BJ (cell line): ENCODE data around the gene TRAF2. TPM values are rescaled to one million over a fixed set of nuclear protein-coding genes. Genes with fewer than 3 reads are reported as not detected.

Experiments
- CTCF ChIA-PET: fragments of 350-600 bp; formaldehyde crosslinking; extraction: SDS; loops from one replicate; lab custom pipeline; 2021; ENCODE audit warnings: antibody characterized with exemption, inconsistent platforms; lab: Yijun Ruan, JAX
- POLR2A ChIA-PET: fragments of 300-600 bp; sonication (Branson Sonifier 250); formaldehyde crosslinking; extraction: SDS; loops from one replicate; lab custom pipeline; 2021; ENCODE audit warnings: antibody characterized with exemption; lab: Charles Lee
- DNase-seq: peaks from one replicate; pipeline ENCODE4 v3.0.0-alpha.2; 2011; ENCODE audit warnings: low read depth
- H3K27me3 ChIP-seq: 2 replicates; pipeline ENCODE4 v1.6.0; 2011; ENCODE audit warnings: low read length; ENCODE audit not compliant: control insufficient read depth, insufficient read depth
- H3K36me3 ChIP-seq: 2 replicates; pipeline ENCODE4 v1.5.1; 2011; ENCODE audit warnings: low read length; ENCODE audit not compliant: control insufficient read depth, insufficient read depth
- H3K4me3 ChIP-seq: 2 replicates; pipeline ENCODE4 v1.5.1; 2011; ENCODE audit warnings: low read depth, mild to moderate bottlenecking, control low read depth, low read length
- polyA plus RNA-seq: library from polyadenylated mRNA; depleted of rRNA; stranded (reverse); fragments of >200 nt; gene quantifications from 2 replicates; pipeline ENCODE4 v1.2.3, GENCODE V29; 2011
- TF ChIP-seq, protein P1 (sequence below): IDR thresholded peaks from 2 replicates; pipeline ENCODE4 v1.5.1; 2011; ENCODE audit warnings: low read depth, mild to moderate bottlenecking, control low read depth, inconsistent platforms, low read length, moderate library complexity; ENCODE audit not compliant: insufficient read depth

The TRAF2 gene
- polyA plus RNA-seq, 1 experiment, result 13.6 TPM

DNA sequence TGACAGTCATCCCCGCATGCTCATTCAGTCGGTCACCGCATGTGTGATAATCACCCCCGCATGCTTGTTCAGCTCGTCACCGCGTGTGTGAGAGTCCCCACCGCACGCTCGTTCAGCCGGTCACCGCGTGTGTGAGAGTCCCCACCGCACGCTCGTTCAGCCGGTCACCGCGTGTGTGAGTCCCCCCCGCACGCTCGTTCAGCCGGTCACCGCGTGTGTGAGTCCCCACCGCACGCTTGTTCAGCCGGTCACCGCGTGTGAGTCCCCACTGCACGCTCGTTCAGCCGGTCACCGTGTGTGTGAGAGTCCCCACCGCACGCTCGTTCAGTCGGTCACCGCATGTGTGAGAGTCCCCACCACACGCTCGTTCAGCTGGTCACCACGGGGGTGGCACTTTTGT, 3.5 kb downstream of the TRAF2 start:
- CTCF ChIA-PET, result no interaction called here
- TF ChIP-seq, protein P1, sequence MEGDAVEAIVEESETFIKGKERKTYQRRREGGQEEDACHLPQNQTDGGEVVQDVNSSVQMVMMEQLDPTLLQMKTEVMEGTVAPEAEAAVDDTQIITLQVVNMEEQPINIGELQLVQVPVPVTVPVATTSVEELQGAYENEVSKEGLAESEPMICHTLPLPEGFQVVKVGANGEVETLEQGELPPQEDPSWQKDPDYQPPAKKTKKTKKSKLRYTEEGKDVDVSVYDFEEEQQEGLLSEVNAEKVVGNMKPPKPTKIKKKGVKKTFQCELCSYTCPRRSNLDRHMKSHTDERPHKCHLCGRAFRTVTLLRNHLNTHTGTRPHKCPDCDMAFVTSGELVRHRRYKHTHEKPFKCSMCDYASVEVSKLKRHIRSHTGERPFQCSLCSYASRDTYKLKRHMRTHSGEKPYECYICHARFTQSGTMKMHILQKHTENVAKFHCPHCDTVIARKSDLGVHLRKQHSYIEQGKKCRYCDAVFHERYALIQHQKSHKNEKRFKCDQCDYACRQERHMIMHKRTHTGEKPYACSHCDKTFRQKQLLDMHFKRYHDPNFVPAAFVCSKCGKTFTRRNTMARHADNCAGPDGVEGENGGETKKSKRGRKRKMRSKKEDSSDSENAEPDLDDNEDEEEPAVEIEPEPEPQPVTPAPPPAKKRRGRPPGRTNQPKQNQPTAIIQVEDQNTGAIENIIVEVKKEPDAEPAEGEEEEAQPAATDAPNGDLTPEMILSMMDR, result no peak
- DNase-seq, result no peak
- Histone ChIP-seq H3K27me3 (no peaks in the 10 kb centered on the region), H3K4me3 (no peak overlapping the region), H3K36me3 (peaks cover 4% of the 10 kb centered on the region; the same call in 1 of the 2 replicates)
- POLR2A ChIA-PET, result no interaction called here

- H3K27me3 ChIP-seq, result no peaks in the 10 kb centered on the region
- DNase-seq, result no peak
- H3K36me3 ChIP-seq, result peaks cover 6% of the 10 kb centered on the region; the same call in 1 of the 2 replicates
- ChIA-PET CTCF (no interaction called here), POLR2A (no interaction called here)
- TF ChIP-seq, protein P1, result no peak
- no peak overlapping the region for H3K4me3 ChIP-seq
Measured at GRCh38 chr9:136890661-136891060, 4.3 kb downstream of the TRAF2 start.

DNA sequence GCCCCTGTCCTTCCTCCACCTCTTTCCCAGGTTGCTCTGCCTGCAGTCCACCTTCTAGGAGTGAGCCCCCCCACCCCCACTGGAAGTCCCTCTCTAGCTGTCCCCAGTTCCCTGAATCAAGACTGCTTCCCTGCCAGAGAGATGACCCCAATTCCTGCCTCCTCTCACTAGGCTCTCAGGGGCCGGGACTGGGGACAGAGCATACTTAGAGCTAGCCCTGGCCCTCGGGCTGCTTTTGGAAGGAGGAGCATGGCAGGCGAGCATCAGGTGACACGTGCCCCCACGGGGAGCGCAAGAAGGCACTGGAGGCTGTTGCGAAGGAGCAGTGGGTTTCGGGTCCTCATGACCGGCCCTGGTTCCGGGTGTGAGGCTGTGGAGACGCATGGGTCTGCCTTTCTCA, 9.7 kb downstream of the TRAF2 start:
- ChIA-PET CTCF (interaction anchor here (0.9 kb wide), 1 partner anchor 8 kb away, joined by 3 read pairs; no protein-coding TSS in a partner anchor), POLR2A (no interaction called here)
- no peak for DNase-seq
- no peak overlapping the region for H3K4me3 ChIP-seq
- peaks cover 9% of the 10 kb centered on the region for H3K36me3 ChIP-seq
- TF ChIP-seq, protein P1, result no peak
- H3K27me3 ChIP-seq, result no peaks in the 10 kb centered on the region

GRCh38 chr9:136898483-136899100, 12.3 kb downstream of the TRAF2 start:
- Histone ChIP-seq H3K4me3 (no peak overlapping the region), H3K36me3 (peaks cover 7% of the 10 kb centered on the region), H3K27me3 (no peaks in the 10 kb centered on the region)
- CTCF ChIA-PET, result no interaction called here
- no peak for DNase-seq
- POLR2A ChIA-PET, result no interaction called here
- TF ChIP-seq, protein P1, result no peak

DNA sequence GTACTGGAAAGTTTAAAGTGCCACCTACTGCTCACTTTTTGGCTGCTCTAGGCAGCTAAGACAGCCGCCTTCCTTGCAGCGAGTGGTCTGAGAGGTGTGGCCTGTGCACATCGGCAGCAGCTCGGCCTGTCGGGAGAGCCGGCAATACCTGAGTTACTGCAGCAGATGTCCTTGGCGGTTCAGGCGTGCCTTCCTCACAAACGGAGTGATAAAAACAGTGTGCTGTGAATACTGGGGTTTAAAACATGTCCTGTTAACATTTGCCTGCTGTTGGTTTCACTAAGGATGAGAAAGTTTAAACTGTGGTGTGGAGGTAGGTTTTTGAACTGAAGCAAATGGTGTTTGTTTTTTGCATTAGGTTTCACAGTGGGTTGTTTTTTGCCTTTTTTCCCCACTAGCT, 12.9 kb downstream of the TRAF2 start:
- CTCF ChIA-PET, result no interaction called here
- no peak overlapping the region for H3K4me3 ChIP-seq
- H3K27me3 ChIP-seq, result no peaks in the 10 kb centered on the region
- peaks cover 7% of the 10 kb centered on the region for H3K36me3 ChIP-seq
- no peak for DNase-seq
- POLR2A ChIA-PET, result no interaction called here
- TF ChIP-seq, protein P1, result no peak
